HL-60 (cell line): ENCODE measurements around the gene GASK1A.

Experiments
- DNase-seq, 2 experiments: peaks; one replicate each; pipeline ENCODE4 v3.0.0-alpha.2; 2010 to 2020; ENCODE audit warnings: low read depth in 1 of 2, low spot score in 1 of 2
- H3K27ac ChIP-seq: fragments of 250-450 bp; sonication (Bioruptor Pico); replicated peaks from 2 replicates; pipeline ENCODE4 v1.5.1; 2020; ENCODE audit warnings: mild to moderate bottlenecking, moderate library complexity
- H3K27me3 ChIP-seq: fragments of 250-450 bp; sonication (Bioruptor Pico); 2 replicates; pipeline ENCODE4 v1.5.1; 2021; ENCODE audit warnings: mild to moderate bottlenecking, moderate library complexity; ENCODE audit not compliant: insufficient read depth, poor library complexity, severe bottlenecking
- H3K4me3 ChIP-seq: replicated peaks from 2 replicates; pipeline ENCODE4 v1.5.1; 2011; ENCODE audit warnings: mild to moderate bottlenecking, control low read depth, low read length; ENCODE audit not compliant: insufficient read depth
- CTCF ChIP-seq: IDR thresholded peaks from one replicate; pipeline ENCODE4 v1.5.1; 2011; ENCODE audit warnings: low read length, control low read depth, inconsistent platforms; ENCODE audit not compliant: insufficient read depth
- GABPA ChIP-seq: IDR thresholded peaks from 2 replicates; pipeline ENCODE4 v1.6.1; 2012; ENCODE audit warnings: low read depth
- POLR2AphosphoS5 ChIP-seq: IDR thresholded peaks from 2 replicates; pipeline ENCODE4 v1.6.1; 2012; ENCODE audit warnings: low read depth
- SPI1 ChIP-seq: IDR thresholded peaks from 2 replicates; pipeline ENCODE4 v1.6.1; 2012; ENCODE audit warnings: low read depth, mild to moderate bottlenecking, borderline replicate concordance
- TF ChIP-seq, protein P1 (sequence below): IDR thresholded peaks from 2 replicates; pipeline ENCODE4 v1.6.1; 2012; ENCODE audit warnings: low read depth; ENCODE audit not compliant: insufficient replicate concordance

The GASK1A gene

GRCh38 chr3:42946050-42946449 is 33.1 kb upstream of the GASK1A start:
- Histone ChIP-seq H3K27me3 (peaks cover 15% of the 10 kb centered on the region), H3K4me3 (no peak overlapping the region), H3K27ac (no peak overlapping the region)
- TF ChIP-seq SPI1 (no peak), GABPA (no peak), POLR2AphosphoS5 (no peak), CTCF (no peak)
- TF ChIP-seq, protein P1, sequence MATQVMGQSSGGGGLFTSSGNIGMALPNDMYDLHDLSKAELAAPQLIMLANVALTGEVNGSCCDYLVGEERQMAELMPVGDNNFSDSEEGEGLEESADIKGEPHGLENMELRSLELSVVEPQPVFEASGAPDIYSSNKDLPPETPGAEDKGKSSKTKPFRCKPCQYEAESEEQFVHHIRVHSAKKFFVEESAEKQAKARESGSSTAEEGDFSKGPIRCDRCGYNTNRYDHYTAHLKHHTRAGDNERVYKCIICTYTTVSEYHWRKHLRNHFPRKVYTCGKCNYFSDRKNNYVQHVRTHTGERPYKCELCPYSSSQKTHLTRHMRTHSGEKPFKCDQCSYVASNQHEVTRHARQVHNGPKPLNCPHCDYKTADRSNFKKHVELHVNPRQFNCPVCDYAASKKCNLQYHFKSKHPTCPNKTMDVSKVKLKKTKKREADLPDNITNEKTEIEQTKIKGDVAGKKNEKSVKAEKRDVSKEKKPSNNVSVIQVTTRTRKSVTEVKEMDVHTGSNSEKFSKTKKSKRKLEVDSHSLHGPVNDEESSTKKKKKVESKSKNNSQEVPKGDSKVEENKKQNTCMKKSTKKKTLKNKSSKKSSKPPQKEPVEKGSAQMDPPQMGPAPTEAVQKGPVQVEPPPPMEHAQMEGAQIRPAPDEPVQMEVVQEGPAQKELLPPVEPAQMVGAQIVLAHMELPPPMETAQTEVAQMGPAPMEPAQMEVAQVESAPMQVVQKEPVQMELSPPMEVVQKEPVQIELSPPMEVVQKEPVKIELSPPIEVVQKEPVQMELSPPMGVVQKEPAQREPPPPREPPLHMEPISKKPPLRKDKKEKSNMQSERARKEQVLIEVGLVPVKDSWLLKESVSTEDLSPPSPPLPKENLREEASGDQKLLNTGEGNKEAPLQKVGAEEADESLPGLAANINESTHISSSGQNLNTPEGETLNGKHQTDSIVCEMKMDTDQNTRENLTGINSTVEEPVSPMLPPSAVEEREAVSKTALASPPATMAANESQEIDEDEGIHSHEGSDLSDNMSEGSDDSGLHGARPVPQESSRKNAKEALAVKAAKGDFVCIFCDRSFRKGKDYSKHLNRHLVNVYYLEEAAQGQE, result no peak
- DNase-seq, result no peak

DNA sequence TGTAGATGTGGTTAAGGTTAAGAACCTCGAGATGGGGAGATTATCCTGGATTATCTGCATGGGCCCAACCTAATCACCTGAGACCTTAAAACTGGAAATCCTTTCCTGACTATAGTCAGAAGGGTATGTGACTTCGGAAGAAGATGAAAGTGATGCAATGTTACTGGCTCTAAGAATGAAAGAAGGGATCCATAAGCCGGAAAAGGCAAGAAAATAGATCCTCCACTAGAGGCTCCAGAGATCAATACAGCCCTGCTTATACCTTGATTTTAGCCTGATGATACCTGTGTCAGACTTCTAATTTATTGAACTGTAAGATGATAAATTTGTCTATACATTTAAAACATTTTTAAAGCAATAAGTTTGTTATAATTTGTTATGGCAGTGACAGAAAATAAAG is 21.5 kb upstream of the GASK1A start:
- DNase-seq, result no peak
- Histone ChIP-seq H3K27me3 (no peaks in the 10 kb centered on the region), H3K27ac (no peak overlapping the region)

GRCh38 chr3:42960282-42960681 is 18.8 kb upstream of the GASK1A start:
- DNase-seq, result no peak
- H3K4me3 ChIP-seq, result no peak overlapping the region
- H3K27ac ChIP-seq, result no peak overlapping the region
- no peaks in the 10 kb centered on the region for H3K27me3 ChIP-seq
- TF ChIP-seq SPI1, result no peak
- no peak for TF ChIP-seq GABPA
- TF ChIP-seq POLR2AphosphoS5, result no peak
- no peak for TF ChIP-seq CTCF
- TF ChIP-seq, protein P1, result peak; percentile 91

More for the DNA sequence above, 21.5 kb upstream of the GASK1A start:
- H3K4me3 ChIP-seq, result no peak overlapping the region
- TF ChIP-seq, protein P1, result no peak
- TF ChIP-seq SPI1 (no peak), POLR2AphosphoS5 (no peak), GABPA (no peak), CTCF (no peak)
